Naive thymus-derived CD4-positive, alpha-beta T cell (primary cell): ENCODE results near the gene AFF2. TPM values are rescaled to one million over a fixed set of nuclear protein-coding genes. Genes with fewer than 3 reads are reported as not detected.
A peak's percentile ranks its signal among the peaks of the same experiment; 100 is the strongest.

Experiments used
- ATAC-seq: fragments of 150-1000 bp; cut with Tn5 transposase; 2 replicates; pipeline ENCODE4 v1.10.0; 2021; ENCODE audit warnings: mild to moderate bottlenecking, moderate library complexity
- CTCF ChIA-PET: fragments of 350-600 bp; sonication (Branson Sonifier 250); formaldehyde crosslinking; loops from one replicate; lab custom pipeline; 2021; ENCODE audit warnings: antibody characterized with exemption; lab: Charles Lee
- POLR2A ChIA-PET: fragments of 350-600 bp; sonication (Branson Sonifier 250); formaldehyde crosslinking; loops from one replicate; lab custom pipeline; 2021; ENCODE audit warnings: antibody characterized with exemption, inconsistent platforms; lab: Charles Lee
- DNase-seq, 9 donors: peaks; one replicate each; pipeline versions ENCODE4 v3.0.0 to v3.0.0-alpha.2; 2020 to 2022; ENCODE audit warnings: mixed read lengths in 1 of 9
- H3K27ac ChIP-seq: one replicate; pipeline ENCODE4 v1.7.0; 2013; ENCODE audit warnings: mild to moderate bottlenecking, low read depth, low read length, moderate library complexity
- H3K27me3 ChIP-seq, 2 donors: one replicate each; pipeline ENCODE4 v1.7.0; 2013; ENCODE audit warnings: low read length in 2 of 2, mild to moderate bottlenecking in 2 of 2, moderate library complexity in 2 of 2; ENCODE audit not compliant: control insufficient read depth in 2 of 2, insufficient read depth in 2 of 2
- H3K36me3 ChIP-seq, 3 experiments: 1 replicate in 2 of 3; 2 replicates in 1 of 3; pipeline ENCODE4 v1.7.0; 2013; ENCODE audit warnings: low read length in 3 of 3, mild to moderate bottlenecking in 3 of 3, moderate library complexity in 1 of 3; ENCODE audit not compliant: insufficient read depth in 3 of 3, control insufficient read depth in 2 of 3
- H3K4me1 ChIP-seq, 2 donors: one replicate each; pipeline ENCODE4 v1.7.0; 2013; ENCODE audit warnings: low read length in 2 of 2, mild to moderate bottlenecking in 2 of 2, moderate library complexity in 1 of 2; ENCODE audit not compliant: control insufficient read depth in 2 of 2, insufficient read depth in 2 of 2
- H3K4me3 ChIP-seq: 2 replicates; pipeline ENCODE4 v1.7.0; 2013; ENCODE audit warnings: mild to moderate bottlenecking, low read length
- H3K9me3 ChIP-seq, 3 experiments: 1 replicate in 2 of 3; 2 replicates in 1 of 3; pipeline ENCODE4 v1.7.0; 2013; ENCODE audit warnings: low read length in 3 of 3; ENCODE audit not compliant: control insufficient read depth in 2 of 3
- H3K27ac Mint-ChIP-seq, 9 donors: one replicate each; pipeline ENCODE4 v1.8.0; 2020 to 2022; ENCODE audit warnings: mixed read lengths in 9 of 9, mild to moderate bottlenecking in 8 of 9, moderate library complexity in 5 of 9, inconsistent platforms in 2 of 9
- H3K27me3 Mint-ChIP-seq, 5 donors: one replicate each; pipeline ENCODE4 v1.8.0; 2021 to 2022; ENCODE audit warnings: mixed read lengths in 5 of 5, mild to moderate bottlenecking in 1 of 5
- H3K36me3 Mint-ChIP-seq, 5 donors: one replicate each; pipeline ENCODE4 v1.8.0; 2020 to 2022; ENCODE audit warnings: mixed read lengths in 5 of 5, mild to moderate bottlenecking in 3 of 5, inconsistent platforms in 1 of 5
- H3K4me1 Mint-ChIP-seq, 7 donors: one replicate each; pipeline ENCODE4 v1.8.0; 2020 to 2022; ENCODE audit warnings: mixed read lengths in 7 of 7, mild to moderate bottlenecking in 3 of 7, inconsistent platforms in 1 of 7
- H3K4me3 Mint-ChIP-seq, 10 donors: one replicate each; pipeline ENCODE4 v1.8.0; 2020 to 2022; ENCODE audit warnings: mild to moderate bottlenecking in 10 of 10, mixed read lengths in 10 of 10, moderate library complexity in 6 of 10, inconsistent platforms in 2 of 10
- H3K9me3 Mint-ChIP-seq, 11 donors: one replicate each; pipeline ENCODE4 v1.8.0; 2020 to 2022; ENCODE audit warnings: mixed read lengths in 11 of 11, mild to moderate bottlenecking in 4 of 11, inconsistent platforms in 1 of 11, moderate library complexity in 1 of 11
- intact Hi-C, 2 donors: fragments of 100-400 bp; cut with micrococcal nuclease; formaldehyde crosslinking; loops; one replicate each; pipeline ENCODE4 v1.15.1; 2023
- polyA plus RNA-seq, 2 donors: library from polyadenylated mRNA; unstranded; fragments of 300-500 nt; fragmentation: Illumina TruSeq; gene quantifications; one replicate each; pipeline ENCODE4 v1.2.3, GENCODE V29; 2021
- total RNA-seq, 6 experiments: library from RNA in 5 of 6; stranded (reverse) in 5 of 6; gene quantifications; 1 replicate in 5 of 6; 2 replicates in 1 of 6; pipeline ENCODE4 v1.2.3 and lab custom pipeline; 2021 to 2026

AFF2 gene
- total and polyA plus RNA-seq, 7 experiments from 2014 or later = 0.31 to 6.0 (median 2.8) TPM

- no peak for ATAC-seq
- H3K9me3 Mint-ChIP-seq = no peaks in the 10 kb centered on the region
- no peak overlapping the region for H3K4me3 Mint-ChIP-seq
- peaks cover 0 to 5% (median 0%) of the 10 kb centered on the region in 7 donors for H3K4me1 Mint-ChIP-seq
- Histone ChIP-seq H3K36me3 (no peaks in the 10 kb centered on the region), H3K9me3 (no peaks in the 10 kb centered on the region), H3K4me1 (no peaks in the 10 kb centered on the region), H3K27ac (no peak overlapping the region), H3K27me3 (no peaks in the 10 kb centered on the region), H3K4me3 (no peak overlapping the region)
- no peak for DNase-seq
- intact Hi-C loops = no loop called here
- no peaks in the 10 kb centered on the region for H3K36me3 Mint-ChIP-seq
- ChIA-PET POLR2A (no interaction called here), CTCF (interaction anchor here (0.7 to 1.1 kb wide), 2 partner anchors 10 to 109 kb away, joined by 3 to 4 read pairs; no protein-coding TSS in a partner anchor)
- no peaks in the 10 kb centered on the region for H3K27me3 Mint-ChIP-seq
- H3K27ac Mint-ChIP-seq = no peak overlapping the region
These were observed 40.5 kb downstream of the AFF2 start for GRCh38 chrX:148540671-148541583.

GRCh38 chrX:148541584-148541940, 41.1 kb downstream of the AFF2 start:
- Mint-ChIP-seq H3K27me3 (no peaks in the 10 kb centered on the region), H3K4me1 (peaks cover 0 to 5% (median 0%) of the 10 kb centered on the region in 7 donors), H3K9me3 (no peaks in the 10 kb centered on the region), H3K4me3 (no peak overlapping the region), H3K36me3 (no peaks in the 10 kb centered on the region), H3K27ac (no peak overlapping the region)
- ATAC-seq (no peak), DNase-seq (no peak)
- no peak overlapping the region for H3K27ac ChIP-seq
- no peaks in the 10 kb centered on the region for H3K27me3 ChIP-seq
- H3K9me3 ChIP-seq = no peaks in the 10 kb centered on the region
- intact Hi-C loops = no loop called here
- POLR2A ChIA-PET = no interaction called here
- no peaks in the 10 kb centered on the region for H3K36me3 ChIP-seq
- H3K4me3 ChIP-seq = no peak overlapping the region
- H3K4me1 ChIP-seq = no peaks in the 10 kb centered on the region
- CTCF ChIA-PET = interaction anchor here (0.7 kb wide), 1 partner anchor 108 kb away, joined by 3 read pairs; no protein-coding TSS in a partner anchor

DNA sequence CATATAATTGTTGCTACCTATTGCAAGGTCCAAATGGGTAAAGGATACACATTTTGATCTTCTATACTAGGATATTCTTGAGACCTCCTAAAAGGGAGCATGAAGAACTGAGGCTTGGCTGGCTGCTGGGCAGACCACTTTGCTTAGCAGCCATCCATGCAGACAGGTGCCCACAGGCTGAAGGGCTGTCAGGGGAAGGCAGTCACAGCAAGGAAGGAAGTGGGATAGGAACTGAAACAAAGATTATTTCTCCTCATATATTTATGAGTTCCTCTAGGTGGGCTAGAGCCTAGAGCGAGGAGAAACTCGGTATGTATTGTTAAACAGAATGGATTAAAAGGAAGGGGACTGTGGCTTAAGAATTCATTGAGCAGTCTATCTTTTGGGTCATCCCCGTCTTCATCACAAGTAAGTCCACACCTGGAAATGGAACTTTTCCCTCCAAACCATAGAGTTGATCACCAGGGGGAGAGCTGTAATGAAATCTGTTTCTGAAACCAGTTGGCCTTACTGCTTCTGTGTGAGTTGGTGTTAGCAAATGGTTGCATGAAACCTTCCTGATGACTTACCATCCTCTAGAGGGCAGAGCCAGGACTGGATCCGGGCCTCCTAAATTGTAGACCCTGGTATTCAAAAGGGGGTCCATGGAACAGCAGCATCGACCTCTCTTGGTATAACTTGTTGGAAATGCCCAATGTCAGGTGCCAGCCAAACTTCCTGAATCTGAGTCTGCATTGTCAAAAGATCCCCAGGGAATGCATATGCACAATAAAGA, 42.3 kb downstream of the AFF2 start:
- intact Hi-C loops = no loop called here
- ChIA-PET CTCF (no interaction called here), POLR2A (no interaction called here)

GRCh38 chrX:148552775-148553174, 52.4 kb downstream of the AFF2 start:
- intact Hi-C loops = no loop called here
- no peaks in the 10 kb centered on the region for H3K9me3 ChIP-seq
- H3K27ac ChIP-seq = no peak overlapping the region
- H3K4me1 ChIP-seq = no peaks in the 10 kb centered on the region
- ATAC-seq (no peak), DNase-seq (no peak)
- H3K4me3 Mint-ChIP-seq = no peak overlapping the region
- no peak overlapping the region for H3K4me3 ChIP-seq
- no peaks in the 10 kb centered on the region for H3K9me3 Mint-ChIP-seq
- no peak overlapping the region for H3K27ac Mint-ChIP-seq
- POLR2A ChIA-PET = no interaction called here
- H3K4me1 Mint-ChIP-seq = peaks cover 0 to 6% (median 4%) of the 10 kb centered on the region in 7 donors
- no peaks in the 10 kb centered on the region for H3K27me3 Mint-ChIP-seq
- CTCF ChIA-PET = no interaction called here
- H3K27me3 ChIP-seq = no peaks in the 10 kb centered on the region
- no peaks in the 10 kb centered on the region for H3K36me3 ChIP-seq
- H3K36me3 Mint-ChIP-seq = no peaks in the 10 kb centered on the region

More for the DNA sequence above, 42.3 kb downstream of the AFF2 start:
- Mint-ChIP-seq H3K36me3 (no peaks in the 10 kb centered on the region), H3K4me1 (peaks cover 0 to 4% (median 0%) of the 10 kb centered on the region in 7 donors), H3K27ac (no peak overlapping the region), H3K27me3 (no peaks in the 10 kb centered on the region), H3K9me3 (no peaks in the 10 kb centered on the region), H3K4me3 (no peak overlapping the region)
- Histone ChIP-seq H3K9me3 (no peaks in the 10 kb centered on the region), H3K27me3 (no peaks in the 10 kb centered on the region), H3K4me3 (no peak overlapping the region), H3K4me1 (no peaks in the 10 kb centered on the region), H3K36me3 (no peaks in the 10 kb centered on the region), H3K27ac (no peak overlapping the region)
- ATAC-seq (no peak), DNase-seq (no peak)

DNA sequence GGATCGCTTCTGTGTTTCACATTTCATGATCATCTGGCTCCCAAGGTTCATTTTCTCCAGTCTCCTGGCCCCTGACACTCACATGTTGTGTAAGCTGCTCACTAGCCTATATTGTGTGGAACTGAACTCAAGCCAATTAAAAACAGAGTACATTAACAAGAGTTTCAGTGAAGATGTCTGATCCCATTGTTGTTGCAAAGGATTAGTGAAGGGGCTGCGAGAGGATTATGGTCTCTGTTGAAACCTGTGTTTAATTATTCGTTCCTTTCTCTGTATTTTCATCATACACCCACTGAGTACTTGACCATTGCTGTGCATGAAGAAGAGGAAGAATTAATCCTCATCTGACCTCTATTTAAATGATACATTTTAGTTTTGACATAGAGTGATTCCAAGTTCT, 54.7 kb downstream of the AFF2 start:
- Histone ChIP-seq H3K27ac (no peak overlapping the region), H3K27me3 (no peaks in the 10 kb centered on the region), H3K4me1 (no peaks in the 10 kb centered on the region), H3K9me3 (no peaks in the 10 kb centered on the region), H3K4me3 (no peak overlapping the region), H3K36me3 (no peaks in the 10 kb centered on the region)
- ATAC-seq (no peak), DNase-seq (no peak)
- ChIA-PET CTCF (no interaction called here), POLR2A (interaction anchor here (0.7 kb wide), 1 partner anchor 20 kb away, joined by 4 read pairs; no protein-coding TSS in a partner anchor)
- H3K36me3 Mint-ChIP-seq = no peaks in the 10 kb centered on the region
- H3K4me3 Mint-ChIP-seq = no peak overlapping the region
- no peak overlapping the region for H3K27ac Mint-ChIP-seq
- H3K27me3 Mint-ChIP-seq = no peaks in the 10 kb centered on the region
- H3K9me3 Mint-ChIP-seq = peaks cover 0 to 5% (median 0%) of the 10 kb centered on the region in 11 donors
- peaks cover 0 to 6% (median 2%) of the 10 kb centered on the region in 7 donors for H3K4me1 Mint-ChIP-seq
- intact Hi-C loops = no loop called here

DNA sequence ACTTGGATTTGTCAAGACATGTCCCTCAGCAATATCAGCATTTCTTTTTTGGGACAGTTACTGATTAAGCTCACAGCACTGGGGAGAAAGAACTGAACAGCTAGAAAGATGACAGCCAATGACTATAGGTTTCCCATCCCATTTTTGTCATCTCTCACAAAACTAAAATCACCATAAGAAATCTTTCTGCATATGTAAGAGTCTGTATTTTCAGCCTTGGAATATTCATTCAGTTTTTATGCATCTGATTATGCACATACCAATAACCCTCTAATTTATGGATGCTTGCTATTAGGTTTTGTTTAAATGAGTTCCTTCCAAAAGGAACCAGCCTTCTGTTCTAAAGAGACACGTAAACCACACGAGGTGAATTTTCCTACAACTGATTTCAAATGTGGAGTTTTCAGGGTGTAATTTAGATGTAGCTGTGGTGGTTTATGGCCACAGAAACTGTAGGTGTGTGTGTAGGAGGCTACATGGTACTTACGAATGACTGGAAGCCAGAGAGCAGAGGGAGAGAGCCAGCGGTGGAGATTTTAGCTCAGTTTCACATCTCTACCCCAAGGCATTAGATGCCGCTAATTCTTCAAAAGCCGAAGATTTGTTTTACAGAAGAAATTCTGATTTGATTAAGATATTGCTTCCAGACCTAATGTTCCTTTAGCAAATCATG, 55.3 kb downstream of the AFF2 start:
- intact Hi-C loops = no loop called here
- Mint-ChIP-seq H3K9me3 (peaks cover 0 to 5% (median 0%) of the 10 kb centered on the region in 11 donors), H3K27ac (peak overlapping the region in 1 of 9 donors; percentile 68), H3K4me3 (no peak overlapping the region), H3K4me1 (peaks cover 0 to 6% (median 2%) of the 10 kb centered on the region in 7 donors), H3K36me3 (no peaks in the 10 kb centered on the region), H3K27me3 (no peaks in the 10 kb centered on the region)
- no peak for DNase-seq
- Histone ChIP-seq H3K4me1 (no peaks in the 10 kb centered on the region), H3K36me3 (no peaks in the 10 kb centered on the region), H3K27me3 (no peaks in the 10 kb centered on the region), H3K27ac (no peak overlapping the region), H3K4me3 (no peak overlapping the region), H3K9me3 (no peaks in the 10 kb centered on the region)
- no peak for ATAC-seq
- CTCF ChIA-PET = no interaction called here
- POLR2A ChIA-PET = interaction anchor here (0.7 kb wide), 1 partner anchor 19 kb away, joined by 4 read pairs; no protein-coding TSS in a partner anchor
